Loucy (cell line): ENCODE data around the gene FNDC11.

ENCODE experiments used
- H2AFZ ChIP-seq: fragments of 200-600 bp; sonication (generic); 2 replicates; pipeline ENCODE4 v1.6.0; 2016; ENCODE audit warnings: antibody characterized with exemption, mild to moderate bottlenecking, low read length, moderate library complexity
- H3F3A ChIP-seq: fragments of 200-600 bp; 2 replicates; pipeline ENCODE4 v1.6.0; 2016; ENCODE audit warnings: antibody characterized with exemption, low read depth, mild to moderate bottlenecking
- H3K27me3 ChIP-seq: fragments of 200-600 bp; sonication (generic); 2 replicates; pipeline ENCODE4 v1.6.1; 2014; ENCODE audit warnings: low read length, mild to moderate bottlenecking; ENCODE audit not compliant: insufficient read depth, poor library complexity, severe bottlenecking
- H3K36me3 ChIP-seq: fragments of 200-600 bp; sonication (generic); 2 replicates; pipeline ENCODE4 v1.6.1; 2016; ENCODE audit warnings: low read length; ENCODE audit not compliant: insufficient read depth
- H3K4me1 ChIP-seq: fragments of 200-600 bp; sonication (generic); 2 replicates; pipeline ENCODE4 v1.5.1; 2014; ENCODE audit warnings: low read length, mild to moderate bottlenecking; ENCODE audit not compliant: insufficient read depth, poor library complexity, severe bottlenecking
- H3K4me2 ChIP-seq: fragments of 200-600 bp; sonication (generic); 2 replicates; pipeline ENCODE4 v1.6.0; 2014; ENCODE audit warnings: antibody characterized with exemption, low read length, low read depth, mild to moderate bottlenecking; ENCODE audit not compliant: poor library complexity, severe bottlenecking
- H3K4me3 ChIP-seq: fragments of 200-600 bp; sonication (generic); 2 replicates; pipeline ENCODE4 v1.5.1; 2014; ENCODE audit warnings: low read length, mild to moderate bottlenecking, mixed read lengths; ENCODE audit not compliant: poor library complexity, severe bottlenecking
- H3K79me2 ChIP-seq: fragments of 200-600 bp; sonication (generic); 2 replicates; pipeline ENCODE4 v1.6.1; 2014; ENCODE audit warnings: low read length; ENCODE audit not compliant: insufficient read depth
- H3K9ac ChIP-seq: fragments of 200-600 bp; sonication (generic); 2 replicates; pipeline ENCODE4 v1.6.0; 2014; ENCODE audit warnings: mild to moderate bottlenecking, low read depth, low read length, moderate library complexity; ENCODE audit not compliant: poor library complexity, severe bottlenecking
- H3K9me2 ChIP-seq: fragments of 200-600 bp; sonication (generic); replicated peaks from 2 replicates; pipeline ENCODE4 v1.6.1; 2016; ENCODE audit warnings: low read depth, low read length, mixed read lengths
- H3K9me3 ChIP-seq: fragments of 200-600 bp; sonication (generic); 2 replicates; pipeline ENCODE4 v1.6.1; 2014; ENCODE audit warnings: mild to moderate bottlenecking, antibody characterized with exemption, low read length, low read depth; ENCODE audit not compliant: insufficient read depth
- H4K20me1 ChIP-seq: fragments of 200-600 bp; sonication (generic); 2 replicates; pipeline ENCODE4 v1.6.0; 2014; ENCODE audit warnings: antibody characterized with exemption, low read length, mild to moderate bottlenecking; ENCODE audit not compliant: insufficient read depth, poor library complexity, severe bottlenecking
- CTCF ChIP-seq: fragments of 200-600 bp; sonication (generic); conservative IDR thresholded peaks from 2 replicates; pipeline ENCODE4 v1.5.1; 2014; ENCODE audit warnings: mild to moderate bottlenecking, antibody characterized with exemption, low read length
- EZH2phosphoT487 ChIP-seq: fragments of 200-600 bp; IDR thresholded peaks from 2 replicates; pipeline ENCODE4 v1.6.1; 2018; ENCODE audit warnings: antibody characterized with exemption, mild to moderate bottlenecking, moderate library complexity, borderline replicate concordance

The FNDC11 gene

GRCh38 chr20:63565021-63565698 is 11.2 kb downstream of the FNDC11 start:
- no peaks in the 10 kb centered on the region for H3K36me3 ChIP-seq

GRCh38 chr20:63565699-63566335 is 11.9 kb downstream of the FNDC11 start:
- H3F3A ChIP-seq: no peaks in the 10 kb centered on the region
- H2AFZ ChIP-seq: no peak overlapping the region
- no peak overlapping the region for H3K9ac ChIP-seq
- TF ChIP-seq EZH2phosphoT487: no peak
- no peak for TF ChIP-seq CTCF
- H3K9me2 ChIP-seq: no peaks in the 10 kb centered on the region
- no peak overlapping the region for H3K4me2 ChIP-seq
- peaks cover 4% of the 10 kb centered on the region for H3K27me3 ChIP-seq
- no peaks in the 10 kb centered on the region for H3K9me3 ChIP-seq
- peaks cover 21% of the 10 kb centered on the region for H3K4me1 ChIP-seq
- peaks cover 13% of the 10 kb centered on the region for H4K20me1 ChIP-seq
- H3K36me3 ChIP-seq: no peaks in the 10 kb centered on the region
- no peak overlapping the region for H3K4me3 ChIP-seq
- no peaks in the 10 kb centered on the region for H3K79me2 ChIP-seq

More at GRCh38 chr20:63565021-63565698, 11.2 kb downstream of the FNDC11 start:
- H3K9ac ChIP-seq: no peak overlapping the region
- H3K79me2 ChIP-seq: no peaks in the 10 kb centered on the region
- no peak overlapping the region for H3K4me2 ChIP-seq
- peaks cover 4% of the 10 kb centered on the region for H3K27me3 ChIP-seq
- H3K9me3 ChIP-seq: no peaks in the 10 kb centered on the region
- H3K9me2 ChIP-seq: no peaks in the 10 kb centered on the region
- H3K4me3 ChIP-seq: no peak overlapping the region
- H3F3A ChIP-seq: no peaks in the 10 kb centered on the region
- TF ChIP-seq CTCF (no peak), EZH2phosphoT487 (no peak)
- peaks cover 13% of the 10 kb centered on the region for H4K20me1 ChIP-seq
- no peak overlapping the region for H2AFZ ChIP-seq
- peaks cover 21% of the 10 kb centered on the region for H3K4me1 ChIP-seq

- no peak overlapping the region for H2AFZ ChIP-seq
- H3K27me3 ChIP-seq: peaks cover 4% of the 10 kb centered on the region
- no peak overlapping the region for H3K4me3 ChIP-seq
- H3K36me3 ChIP-seq: no peaks in the 10 kb centered on the region
- H3K79me2 ChIP-seq: no peaks in the 10 kb centered on the region
- H3K4me1 ChIP-seq: peaks cover 21% of the 10 kb centered on the region
- no peak overlapping the region for H3K9ac ChIP-seq
- no peaks in the 10 kb centered on the region for H3K9me3 ChIP-seq
- no peaks in the 10 kb centered on the region for H3F3A ChIP-seq
- TF ChIP-seq CTCF: no peak
- TF ChIP-seq EZH2phosphoT487: no peak
- no peak overlapping the region for H3K4me2 ChIP-seq
- peaks cover 13% of the 10 kb centered on the region for H4K20me1 ChIP-seq
- H3K9me2 ChIP-seq: no peaks in the 10 kb centered on the region
Observed at GRCh38 chr20:63566395-63567135, 12.6 kb downstream of the FNDC11 start.
